ENCODE results near the gene DNASE1L1. TPM values are rescaled to one million over a fixed set of nuclear protein-coding genes. Genes with fewer than 3 reads are reported as not detected.

Gene DNASE1L1
- total and polyA plus RNA-seq, 2 donors (not counting 1 experiment from before 2014, with no cell fraction given), result 24.6 to 49.2 TPM

DNA sequence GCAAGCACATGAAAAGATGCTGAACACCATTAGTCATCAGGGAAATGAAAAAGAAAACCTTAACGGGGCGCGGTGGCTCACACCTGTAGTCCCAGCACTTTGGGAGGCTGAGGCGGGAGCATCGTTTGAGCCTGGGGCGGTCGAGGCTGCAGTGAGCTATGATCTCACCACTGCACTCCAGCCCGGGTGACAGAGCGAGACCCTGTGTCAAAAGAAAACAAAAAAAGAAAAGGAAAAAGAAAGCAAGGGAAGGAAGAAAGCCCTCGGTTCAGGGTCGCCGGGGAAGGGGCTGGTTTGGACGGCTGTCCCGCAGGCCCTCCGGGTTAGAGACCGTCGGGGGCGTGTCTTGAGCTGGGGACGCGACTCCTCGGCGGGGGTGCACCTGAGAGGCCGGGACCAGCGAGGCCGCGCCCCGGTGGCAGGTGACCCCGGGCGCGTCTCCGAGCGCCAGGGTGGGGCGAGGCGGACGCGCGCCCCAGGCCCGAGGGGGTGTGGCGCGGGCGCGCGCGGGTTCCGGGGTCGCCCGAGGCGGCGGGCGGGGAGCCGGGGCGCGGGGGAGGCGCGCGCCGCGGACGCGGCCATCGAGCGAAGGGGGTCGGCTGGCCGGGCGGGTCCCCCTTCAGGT is 48.5 kb upstream of the DNASE1L1 start:
- ChIA-PET CTCF (interaction anchor here (2.5 kb wide), 1 partner anchor 32 kb away, joined by 8 read pairs; the partner anchor contains the start of gene SLC10A3), POLR2A (interaction anchor here (1.0 to 2.2 kb wide), 5 partner anchors 14 to 58 kb away, joined by 4 to 7 read pairs (median 5); partner anchors contain the start of genes LAGE3 and TAFAZZIN)
- H3K4me1 ChIP-seq (ENCODE audit: control insufficient read depth in 2 of 2, insufficient read depth in 2 of 2, low read length in 2 of 2), result peaks cover 6 to 18% of the 10 kb centered on the region in 2 donors
- H3K27me3 Mint-ChIP-seq, result no peaks in the 10 kb centered on the region
- ATAC-seq (ENCODE audit: low read depth), result peak; percentile 75
- H4K20me1 ChIP-seq (ENCODE audit: control insufficient read depth, insufficient read depth, low read length, poor library complexity, severe bottlenecking), result no peaks in the 10 kb centered on the region
- peak overlapping the region; percentile 96 for H3K27ac Mint-ChIP-seq
- peak; percentile 86 for DNase-seq
- H3K79me2 ChIP-seq (ENCODE audit: control insufficient read depth, insufficient read depth, low read length), result peaks cover 22% of the 10 kb centered on the region
- H3K9me3 Mint-ChIP-seq (ENCODE audit: insufficient read depth), result no peaks in the 10 kb centered on the region
- TF ChIP-seq EZH2 (IDR thresholded peaks at IDR 0.05; ENCODE audit: borderline replicate concordance, insufficient read depth, low read depth, low read length, poor library complexity, severe bottlenecking), result no peak
- TF ChIP-seq, protein P1, sequence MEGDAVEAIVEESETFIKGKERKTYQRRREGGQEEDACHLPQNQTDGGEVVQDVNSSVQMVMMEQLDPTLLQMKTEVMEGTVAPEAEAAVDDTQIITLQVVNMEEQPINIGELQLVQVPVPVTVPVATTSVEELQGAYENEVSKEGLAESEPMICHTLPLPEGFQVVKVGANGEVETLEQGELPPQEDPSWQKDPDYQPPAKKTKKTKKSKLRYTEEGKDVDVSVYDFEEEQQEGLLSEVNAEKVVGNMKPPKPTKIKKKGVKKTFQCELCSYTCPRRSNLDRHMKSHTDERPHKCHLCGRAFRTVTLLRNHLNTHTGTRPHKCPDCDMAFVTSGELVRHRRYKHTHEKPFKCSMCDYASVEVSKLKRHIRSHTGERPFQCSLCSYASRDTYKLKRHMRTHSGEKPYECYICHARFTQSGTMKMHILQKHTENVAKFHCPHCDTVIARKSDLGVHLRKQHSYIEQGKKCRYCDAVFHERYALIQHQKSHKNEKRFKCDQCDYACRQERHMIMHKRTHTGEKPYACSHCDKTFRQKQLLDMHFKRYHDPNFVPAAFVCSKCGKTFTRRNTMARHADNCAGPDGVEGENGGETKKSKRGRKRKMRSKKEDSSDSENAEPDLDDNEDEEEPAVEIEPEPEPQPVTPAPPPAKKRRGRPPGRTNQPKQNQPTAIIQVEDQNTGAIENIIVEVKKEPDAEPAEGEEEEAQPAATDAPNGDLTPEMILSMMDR (IDR thresholded peaks at IDR 0.05), result no peak
- H3K36me3 ChIP-seq (replicated peaks in 1 of 2; ENCODE audit: control extremely low read depth in 1 of 2, control insufficient read depth in 1 of 2, extremely low read depth in 1 of 2, insufficient read depth in 2 of 2, low read length in 1 of 2), result peaks cover 0 to 5% of the 10 kb centered on the region in 2 experiments
- no peaks in the 10 kb centered on the region for H3K27me3 ChIP-seq (replicated peaks in 1 of 4; ENCODE audit: control extremely low read depth in 1 of 4, control insufficient read depth in 3 of 4, insufficient read depth in 4 of 4, low read length in 3 of 4)
- no peaks in the 10 kb centered on the region for H3K9me3 ChIP-seq (ENCODE audit: control extremely low read depth in 1 of 3, control insufficient read depth in 2 of 3, insufficient read depth in 1 of 3, low read length in 2 of 3)
- peak overlapping the region; percentile 85 for H3K4me2 ChIP-seq (replicated peaks; ENCODE audit: low read depth, low read length, poor library complexity, severe bottlenecking)
- H3K4me3 ChIP-seq (ENCODE audit: control extremely low read depth in 1 of 5, extremely low read depth in 1 of 5, insufficient read depth in 1 of 5, low read depth in 2 of 5, low read length in 4 of 5), result peak overlapping the region; percentile 23 to 69 (median 52)
- H3K4me3 Mint-ChIP-seq, result peak overlapping the region; percentile 95
- peak overlapping the region; percentile 68 for H2AFZ ChIP-seq (ENCODE audit: insufficient read depth, low read depth, low read length, poor library complexity, severe bottlenecking)
- H3K9ac ChIP-seq (ENCODE audit: low read length), result peak overlapping the region; percentile 64
- WGBS (ENCODE audit: insufficient coverage), result 5% methylated on average over 59 of the region's 65 CpGs
- peaks cover 14% of the 10 kb centered on the region for H3K4me1 Mint-ChIP-seq
- intact Hi-C loops (cut with micrococcal nuclease), result loop anchor here (1.0 to 5.0 kb wide), 4 partner anchors 29 to 60 kb away; partner anchors contain the start of genes ATP6AP1, FAM3A, SLC10A3 and TAFAZZIN
- peak overlapping the region; percentile 24 to 66 for H3K27ac ChIP-seq (ENCODE audit: low read length in 2 of 2)

GRCh38 chrX:154452823-154453222 is 43.8 kb upstream of the DNASE1L1 start:
- WGBS (ENCODE audit: insufficient coverage), result 100% methylated on average over 2 of the region's 9 CpGs
- intact Hi-C loops (cut with micrococcal nuclease), result no loop called here
- CTCF ChIA-PET, result no interaction called here
- Mint-ChIP-seq H3K27me3 (no peaks in the 10 kb centered on the region), H3K4me1 (peaks cover 3% of the 10 kb centered on the region), H3K27ac (no peak overlapping the region), H3K9me3 (ENCODE audit: insufficient read depth) (no peaks in the 10 kb centered on the region), H3K4me3 (no peak overlapping the region)
- peaks cover 0 to 4% of the 10 kb centered on the region in 2 experiments for H3K36me3 ChIP-seq (replicated peaks in 1 of 2; ENCODE audit: control extremely low read depth in 1 of 2, control insufficient read depth in 1 of 2, extremely low read depth in 1 of 2, insufficient read depth in 2 of 2, low read length in 1 of 2)
- DNase-seq (no peak), ATAC-seq (ENCODE audit: low read depth) (no peak)
- POLR2A ChIA-PET, result no interaction called here
- no peaks in the 10 kb centered on the region for H4K20me1 ChIP-seq (ENCODE audit: control insufficient read depth, insufficient read depth, low read length, poor library complexity, severe bottlenecking)
- no peaks in the 10 kb centered on the region for H3K27me3 ChIP-seq (replicated peaks in 1 of 4; ENCODE audit: control extremely low read depth in 1 of 4, control insufficient read depth in 3 of 4, insufficient read depth in 4 of 4, low read length in 3 of 4)
- H3K4me3 ChIP-seq (ENCODE audit: control extremely low read depth in 1 of 5, extremely low read depth in 1 of 5, insufficient read depth in 1 of 5, low read depth in 2 of 5, low read length in 4 of 5), result no peak overlapping the region
- H3K9ac ChIP-seq (ENCODE audit: low read length), result no peak overlapping the region
- H3K27ac ChIP-seq (ENCODE audit: low read length in 2 of 2), result no peak overlapping the region
- no peaks in the 10 kb centered on the region for H3K79me2 ChIP-seq (ENCODE audit: control insufficient read depth, insufficient read depth, low read length)
- no peak for TF ChIP-seq EZH2 (IDR thresholded peaks at IDR 0.05; ENCODE audit: borderline replicate concordance, insufficient read depth, low read depth, low read length, poor library complexity, severe bottlenecking)
- TF ChIP-seq, protein P1 (IDR thresholded peaks at IDR 0.05), result no peak
- no peaks in the 10 kb centered on the region for H3K9me3 ChIP-seq (ENCODE audit: control extremely low read depth in 1 of 3, control insufficient read depth in 2 of 3, insufficient read depth in 1 of 3, low read length in 2 of 3)
- H3K4me1 ChIP-seq (ENCODE audit: control insufficient read depth in 2 of 2, insufficient read depth in 2 of 2, low read length in 2 of 2), result peaks cover 0 to 6% of the 10 kb centered on the region in 2 donors
- no peak overlapping the region for H3K4me2 ChIP-seq (replicated peaks; ENCODE audit: low read depth, low read length, poor library complexity, severe bottlenecking)
- H2AFZ ChIP-seq (ENCODE audit: insufficient read depth, low read depth, low read length, poor library complexity, severe bottlenecking), result no peak overlapping the region

Data from B cell (primary cell).